GM20431 (cell line): Measurements from ENCODE around the gene JUN.

ENCODE experiments used
- in situ Hi-C: fragments of 300-500 bp; cut with MseI, MboI; formaldehyde crosslinking; loops from one replicate; pipeline ENCODE4 v1.15.0; 2020; ENCODE audit warnings: low sequenced_read_pairs; ENCODE audit not compliant: unreplicated experiment

JUN gene

GRCh38 chr1:58735586-58735985 lies 48.3 kb downstream of the JUN start:
- in situ Hi-C loops = no loop called here

DNA sequence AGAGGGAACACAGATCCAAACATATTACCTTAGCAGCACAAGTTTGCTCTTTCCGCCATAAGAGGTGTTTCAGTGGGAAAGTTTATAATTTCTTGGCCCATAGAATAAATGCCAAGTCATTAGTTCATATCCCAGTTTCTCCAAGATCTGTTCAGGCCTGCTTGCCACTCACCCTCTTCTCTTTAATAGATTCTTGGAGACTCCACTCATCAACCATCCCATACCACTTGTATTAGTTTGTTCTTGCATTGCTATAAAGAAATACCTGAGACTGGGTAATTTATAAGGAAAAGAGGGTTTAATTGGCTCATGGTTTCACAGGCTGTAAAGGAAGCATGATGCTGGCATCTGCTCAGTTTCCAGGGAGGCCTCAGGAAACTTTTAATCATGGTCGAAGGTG lies 49.2 kb downstream of the JUN start:
- in situ Hi-C loops = no loop called here

DNA sequence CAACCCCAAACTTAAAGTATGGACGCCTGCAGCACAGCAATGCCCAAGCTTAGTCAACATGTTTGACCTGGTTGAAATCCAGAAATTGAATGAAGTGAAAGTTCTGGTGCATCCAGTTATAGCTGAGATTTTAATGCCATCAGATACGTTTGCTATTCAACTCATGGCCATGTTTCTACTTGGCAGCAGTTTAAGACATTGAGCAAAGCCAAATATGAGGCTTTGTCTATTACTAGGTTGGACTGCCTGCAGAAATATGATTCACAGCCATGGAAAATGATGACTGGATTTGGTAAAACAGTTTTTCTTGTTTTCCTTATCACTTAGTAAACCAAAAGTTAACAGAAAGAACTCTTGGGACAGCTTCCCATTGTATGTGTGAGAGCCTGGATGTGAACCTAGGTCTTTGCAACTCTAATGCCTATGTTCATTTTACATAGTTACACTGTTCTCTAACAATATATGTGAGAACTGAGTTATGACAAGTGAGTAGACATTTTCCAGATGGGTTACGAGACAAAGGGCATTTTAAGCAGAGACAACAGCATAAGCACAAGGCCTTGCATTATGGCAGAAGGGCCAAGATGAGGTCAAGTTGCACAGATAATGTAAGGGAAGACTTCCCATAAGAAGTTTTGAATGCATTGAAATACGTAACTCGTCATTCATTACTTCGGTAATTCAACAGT lies 51.6 kb downstream of the JUN start:
- in situ Hi-C loops = no loop called here
